Activated T-cell treated with anti-CD3 and anti-CD28 coated beads for 4 hours (primary cell): ENCODE measurements around the gene RNU7-1.

Source experiments
- DNase-seq: peaks from one replicate; pipeline ENCODE4 v3.0.0-alpha.2; 2020

The RNU7-1 gene

DNA sequence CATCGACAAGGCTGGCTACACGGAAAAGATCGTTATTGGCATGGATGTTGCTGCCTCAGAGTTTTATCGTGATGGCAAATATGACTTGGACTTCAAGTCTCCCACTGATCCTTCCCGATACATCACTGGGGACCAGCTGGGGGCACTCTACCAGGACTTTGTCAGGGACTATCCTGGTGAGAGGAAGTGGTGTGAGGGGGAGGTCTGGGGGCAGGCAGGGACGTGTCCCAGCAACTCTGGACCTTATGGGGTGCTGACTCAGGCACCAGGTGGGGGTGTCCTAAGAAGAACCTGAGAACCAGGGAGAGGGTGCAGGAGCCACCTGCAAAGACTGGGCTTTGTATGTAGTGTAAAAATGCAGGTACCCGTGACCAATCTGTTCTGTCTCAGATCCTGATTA is 24.0 kb upstream of the RNU7-1 start:
- no peak for DNase-seq

DNA sequence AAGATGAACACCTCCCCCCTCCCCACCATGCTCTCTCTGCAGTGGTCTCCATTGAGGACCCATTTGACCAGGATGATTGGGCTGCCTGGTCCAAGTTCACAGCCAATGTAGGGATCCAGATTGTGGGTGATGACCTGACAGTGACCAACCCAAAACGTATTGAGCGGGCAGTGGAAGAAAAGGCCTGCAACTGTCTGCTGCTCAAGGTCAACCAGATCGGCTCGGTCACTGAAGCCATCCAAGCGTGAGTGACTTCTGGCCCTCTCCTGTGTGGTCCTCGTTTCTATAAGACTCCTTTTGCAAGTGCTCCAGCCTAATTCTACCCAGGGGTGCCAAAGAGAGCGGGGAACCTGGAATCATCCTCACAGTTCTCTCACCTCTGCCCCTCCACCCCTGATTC is 22.1 kb upstream of the RNU7-1 start:
- DNase-seq = no peak

DNA sequence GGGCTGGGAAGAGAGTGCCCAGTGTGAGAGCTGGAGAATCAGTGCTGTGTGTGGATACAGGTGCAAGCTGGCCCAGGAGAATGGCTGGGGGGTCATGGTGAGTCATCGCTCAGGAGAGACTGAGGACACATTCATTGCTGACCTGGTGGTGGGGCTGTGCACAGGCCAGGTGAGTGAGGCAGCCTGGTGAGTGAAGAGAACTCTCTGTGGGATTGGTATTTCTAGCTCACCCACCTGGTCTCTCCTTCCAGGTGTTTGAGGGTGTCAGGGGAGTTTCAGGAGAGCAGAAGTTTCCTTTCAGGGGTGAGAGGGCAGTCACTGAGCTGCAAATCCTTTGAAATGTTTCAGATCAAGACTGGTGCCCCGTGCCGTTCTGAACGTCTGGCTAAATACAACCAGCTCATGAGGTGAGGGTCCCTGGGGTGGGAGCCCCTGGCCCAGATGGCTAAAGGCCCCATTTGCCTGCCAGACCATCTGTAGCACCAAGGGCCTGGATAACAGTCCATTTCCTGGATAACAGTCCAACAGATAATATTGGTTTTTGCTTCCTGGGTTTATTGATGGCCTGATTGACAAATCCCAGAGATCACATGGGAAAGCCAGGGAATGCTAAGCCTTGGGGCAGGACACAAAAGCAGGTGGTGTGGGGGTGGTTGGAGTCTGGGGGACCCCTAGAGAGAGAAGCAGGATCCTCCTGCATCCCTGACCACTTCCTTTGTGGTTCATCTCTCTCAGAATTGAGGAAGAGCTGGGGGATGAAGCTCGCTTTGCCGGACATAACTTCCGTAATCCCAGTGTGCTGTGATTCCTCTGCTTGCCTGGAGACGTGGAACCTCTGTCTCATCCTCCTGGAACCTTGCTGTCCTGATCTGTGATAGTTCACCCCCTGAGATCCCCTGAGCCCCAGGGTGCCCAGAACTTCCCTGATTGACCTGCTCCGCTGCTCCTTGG is 21.3 kb upstream of the RNU7-1 start:
- DNase-seq = no peak

DNA sequence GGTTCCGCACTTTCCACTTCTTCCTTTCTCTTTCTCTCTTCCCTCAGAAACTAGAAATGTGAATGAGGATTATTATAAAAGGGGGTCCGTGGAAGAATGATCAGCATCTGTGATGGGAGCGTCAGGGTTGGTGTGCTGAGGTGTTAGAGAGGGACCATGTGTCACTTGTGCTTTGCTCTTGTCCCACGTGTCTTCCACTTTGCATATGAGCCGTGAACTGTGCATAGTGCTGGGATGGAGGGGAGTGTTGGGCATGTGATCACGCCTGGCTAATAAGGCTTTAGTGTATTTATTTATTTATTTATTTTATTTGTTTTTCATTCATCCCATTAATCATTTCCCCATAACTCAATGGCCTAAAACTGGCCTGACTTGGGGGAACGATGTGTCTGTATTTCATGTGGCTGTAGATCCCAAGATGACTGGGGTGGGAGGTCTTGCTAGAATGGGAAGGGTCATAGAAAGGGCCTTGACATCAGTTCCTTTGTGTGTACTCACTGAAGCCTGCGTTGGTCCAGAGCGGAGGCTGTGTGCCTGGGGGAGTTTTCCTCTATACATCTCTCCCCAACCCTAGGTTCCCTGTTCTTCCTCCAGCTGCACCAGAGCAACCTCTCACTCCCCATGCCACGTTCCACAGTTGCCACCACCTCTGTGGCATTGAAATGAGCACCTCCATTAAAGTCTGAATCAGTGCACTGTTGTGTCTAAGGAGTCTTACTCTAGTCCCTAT is 20.4 kb upstream of the RNU7-1 start:
- DNase-seq = no peak

DNA sequence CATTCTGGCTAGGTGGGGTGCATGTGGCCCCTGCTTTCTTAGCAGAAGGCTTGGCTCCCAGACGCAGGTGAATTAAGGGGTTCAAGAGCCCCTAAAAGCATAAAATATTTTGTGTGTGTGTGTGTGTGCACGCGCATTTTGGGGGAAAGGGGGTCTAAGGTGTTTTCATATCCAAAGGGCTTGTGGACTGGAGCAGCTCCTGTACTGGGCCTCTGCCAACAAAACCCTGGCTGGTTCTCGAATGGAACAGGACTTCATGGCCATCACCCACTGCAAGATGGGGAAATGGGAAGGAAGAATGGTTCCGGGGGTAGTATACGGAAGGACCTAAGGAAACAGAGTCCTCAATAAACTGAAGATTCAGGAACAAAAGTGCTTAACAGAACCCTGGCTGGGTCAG is 19.8 kb upstream of the RNU7-1 start:
- no peak for DNase-seq

DNA sequence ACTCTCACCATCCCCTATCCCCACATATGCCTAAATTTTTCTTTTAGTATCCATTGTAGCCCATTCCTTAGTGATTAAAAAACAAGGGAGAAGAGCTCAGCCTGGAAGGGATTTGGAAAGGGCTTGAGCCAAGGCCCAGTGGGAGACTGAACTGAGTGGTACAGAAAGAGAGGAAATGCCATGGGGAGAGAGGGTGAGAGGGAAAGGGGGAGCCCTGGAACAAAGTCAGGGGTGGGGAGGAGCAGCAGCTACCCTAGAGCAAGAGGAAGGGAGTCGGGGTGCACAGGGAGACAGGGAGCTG is 18.4 kb upstream of the RNU7-1 start:
- no peak for DNase-seq

DNA sequence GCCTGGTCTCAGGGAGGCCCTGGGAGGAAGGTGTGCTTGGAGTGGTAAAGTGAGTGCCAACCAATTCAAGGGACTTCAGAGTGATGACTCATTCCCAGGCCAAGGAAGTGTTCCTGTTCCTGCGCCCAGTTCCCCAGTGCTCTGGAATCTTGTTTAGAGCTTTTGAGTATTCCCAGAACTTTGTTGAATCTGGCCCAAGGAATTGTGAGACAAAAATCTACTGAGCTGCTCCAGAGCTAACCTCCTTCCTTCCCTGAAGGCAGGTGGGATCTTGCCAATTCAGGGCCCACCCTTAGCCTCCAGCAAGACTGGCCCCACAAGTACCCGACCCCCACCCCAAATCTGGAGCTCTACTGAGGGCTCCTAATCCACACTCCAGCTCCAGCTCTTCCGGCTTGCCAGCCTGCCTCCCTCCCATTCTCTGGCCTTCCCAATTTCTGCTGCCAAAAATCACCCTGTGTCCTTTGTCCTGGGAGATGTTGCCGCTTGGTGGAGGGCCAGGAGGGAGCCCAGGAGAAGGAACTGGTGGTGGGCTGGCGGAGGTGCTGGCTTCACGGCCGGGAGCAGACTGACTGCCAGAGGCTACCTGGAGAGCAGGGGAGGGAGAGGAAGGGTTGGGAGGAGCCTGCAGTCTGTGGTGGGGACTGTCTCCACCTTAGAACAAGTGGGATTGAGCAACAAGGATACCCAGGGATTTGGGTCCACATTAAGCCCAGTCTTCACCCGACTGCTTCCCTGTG is 17.9 kb upstream of the RNU7-1 start:
- DNase-seq = no peak

DNA sequence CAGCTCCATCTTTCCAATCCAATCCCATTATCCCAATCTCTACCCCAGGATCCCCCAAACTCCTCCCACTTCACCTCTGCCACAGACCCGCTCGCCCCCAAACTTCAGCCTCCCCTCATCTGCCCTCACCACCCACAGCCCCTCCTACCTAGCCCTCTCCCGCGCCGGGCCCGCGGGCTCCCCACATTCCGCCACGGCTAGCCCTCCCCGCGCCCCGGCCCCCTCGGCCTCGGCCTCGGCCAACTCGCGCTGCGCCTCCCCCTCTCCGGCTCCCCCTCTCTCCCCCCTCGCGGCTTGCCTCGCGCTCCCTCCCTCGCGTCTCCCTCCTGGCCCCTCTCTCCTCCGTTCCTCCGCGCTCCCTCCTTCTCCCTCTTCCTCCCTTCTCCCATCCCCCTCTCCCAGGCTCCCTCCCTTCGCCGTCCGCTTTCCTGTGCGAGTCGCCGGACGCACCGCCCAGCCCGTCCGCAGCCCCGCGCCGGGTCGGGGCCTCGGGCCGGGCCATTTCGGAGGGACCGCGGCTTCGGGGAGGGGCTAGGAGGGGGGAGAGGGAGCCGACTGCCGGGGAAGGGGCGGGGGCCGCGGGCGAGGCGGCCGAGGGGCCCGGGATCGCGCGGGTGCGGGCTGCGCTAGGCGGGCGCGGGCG is 16.1 kb upstream of the RNU7-1 start, which contains the start of gene ATN1:
Gene ATN1, plus strand, starts transcription at position 581 of the 643 bp plus-strand sequence. CDS start 6,043 bp downstream, outside the sequence.
- no peak for DNase-seq

DNA sequence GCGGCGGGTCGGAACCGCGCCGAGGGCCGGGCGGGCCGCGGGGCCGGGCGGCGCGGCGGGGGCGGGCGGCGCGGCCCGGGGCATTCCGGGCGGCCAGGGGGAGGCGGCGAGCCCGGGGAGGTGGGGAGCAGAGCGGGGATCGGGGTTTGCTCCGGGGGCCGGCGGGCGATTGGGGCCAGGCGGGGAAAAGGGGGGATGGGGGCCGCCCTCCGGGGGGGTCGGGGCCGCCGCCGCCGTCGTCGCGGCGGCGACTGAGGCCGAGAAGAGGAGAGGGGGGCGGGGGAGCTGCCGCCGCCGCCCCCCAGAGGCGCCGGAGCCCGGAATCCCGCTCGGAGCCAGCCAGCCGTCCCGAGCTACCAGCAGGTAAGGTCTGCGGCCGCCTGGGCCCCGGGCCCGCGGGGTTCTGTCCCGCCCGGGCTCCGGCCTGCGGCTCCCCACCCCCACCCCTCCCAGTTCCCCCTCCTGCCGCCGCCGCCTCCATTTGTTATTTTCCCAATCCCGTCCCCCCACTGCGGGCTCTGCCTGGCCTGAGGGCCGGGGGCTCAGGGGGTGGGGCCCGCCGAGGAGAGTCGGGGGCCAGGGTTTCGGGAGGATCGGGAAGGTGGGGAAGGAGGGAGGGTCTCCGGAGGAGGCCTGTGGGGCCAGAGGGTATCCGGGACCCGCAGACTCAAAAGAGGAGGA is 15.5 kb upstream of the RNU7-1 start:
- no peak for DNase-seq

DNA sequence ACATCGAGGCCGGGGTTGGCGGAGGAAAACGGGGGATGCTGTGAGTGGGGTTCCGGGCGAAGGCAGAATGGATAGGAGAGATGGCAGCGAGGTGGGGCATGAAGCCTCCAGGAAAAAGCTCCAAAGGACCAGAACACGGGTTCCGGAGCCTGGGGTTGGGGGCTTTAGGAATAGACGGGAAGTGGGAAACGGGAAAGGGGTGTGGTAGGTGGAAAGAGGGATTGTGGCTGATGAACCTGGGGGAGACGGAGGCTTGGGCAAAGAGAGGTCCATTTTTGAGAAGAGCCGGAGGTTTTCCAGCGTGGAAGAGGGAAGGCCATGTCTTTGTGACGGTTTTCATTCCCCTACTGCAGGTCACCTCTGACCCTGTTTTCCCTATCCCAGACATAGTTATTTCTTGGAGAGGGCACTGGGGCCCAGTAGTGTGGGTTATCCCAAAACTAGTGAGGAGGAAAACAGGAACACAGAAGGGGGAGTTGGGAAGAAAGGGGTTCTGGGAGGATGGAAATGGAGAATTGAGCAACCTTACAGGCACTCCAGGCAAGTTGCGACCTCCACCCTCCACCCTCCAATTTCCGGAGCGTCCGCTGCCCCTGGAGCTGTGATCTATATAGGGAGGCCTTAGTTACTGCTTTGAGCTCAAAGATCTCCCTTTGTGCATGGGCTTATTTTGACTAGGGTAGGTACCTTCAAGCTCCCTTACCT is 14.8 kb upstream of the RNU7-1 start:
- no peak for DNase-seq

DNA sequence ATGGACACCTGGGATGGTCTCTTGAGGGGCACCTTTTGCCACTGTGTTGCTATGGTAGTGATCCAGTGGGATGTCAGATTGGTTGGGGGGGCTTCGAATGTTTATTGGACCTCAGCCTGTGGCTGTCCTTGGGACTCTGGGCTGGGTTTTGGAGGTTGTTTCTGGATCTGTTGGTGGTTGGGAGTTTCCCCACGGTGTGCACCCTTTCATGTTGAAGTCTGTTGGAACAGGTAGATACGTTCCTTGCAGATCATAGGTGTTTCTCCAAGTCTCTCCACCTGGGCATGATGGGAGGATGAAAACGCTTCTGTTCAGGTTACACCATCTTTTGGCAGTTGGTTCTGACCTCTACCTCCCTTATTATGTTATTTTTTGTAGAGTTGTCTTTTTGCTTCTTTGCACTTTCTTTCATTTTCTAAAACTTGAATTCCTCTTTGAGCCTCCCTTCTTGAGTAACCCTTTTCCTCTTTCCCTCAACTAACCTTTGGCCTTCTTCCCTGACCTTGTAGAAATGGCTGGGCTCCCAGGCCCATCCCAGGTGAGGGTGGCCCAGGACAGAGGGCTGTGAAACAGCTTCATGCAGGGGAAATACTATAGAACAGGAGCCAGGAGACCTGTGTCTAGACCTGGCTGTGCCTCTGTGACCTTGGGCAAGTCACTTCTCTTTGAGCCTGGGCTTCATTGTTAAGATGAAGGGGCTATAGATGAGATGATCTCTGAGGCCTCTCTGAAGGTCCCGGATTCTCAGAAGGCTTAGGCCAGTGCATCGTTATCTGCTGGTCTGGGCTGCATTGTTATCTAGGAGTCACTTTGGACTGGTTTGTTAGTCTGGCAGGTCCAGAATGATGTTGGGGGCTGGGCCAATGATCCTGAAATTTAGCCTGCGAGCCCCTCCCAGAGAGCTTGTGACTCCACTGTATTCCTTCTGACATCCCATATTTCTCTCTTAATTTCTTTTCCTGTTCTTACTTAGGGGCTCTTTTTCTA is 13.9 kb upstream of the RNU7-1 start:
- DNase-seq = no peak

DNA sequence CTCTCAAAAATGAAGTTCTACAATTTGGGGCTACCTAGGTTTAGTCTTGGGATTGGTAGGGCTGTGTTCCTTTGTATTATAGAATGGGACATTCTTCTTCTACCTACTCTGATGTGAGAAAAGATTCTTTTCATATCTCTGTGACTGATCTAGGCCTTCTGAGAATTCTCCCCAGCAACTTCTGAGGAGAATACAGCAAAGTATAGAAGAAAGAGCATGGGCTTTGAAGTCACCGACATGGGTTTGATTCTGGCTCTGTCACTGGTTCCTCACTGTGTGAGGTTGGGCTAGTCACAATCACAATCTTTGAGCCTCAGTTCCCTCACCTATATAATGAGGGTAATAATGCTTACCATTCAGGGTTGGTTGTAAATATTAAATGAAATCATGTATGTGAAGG is 10.8 kb upstream of the RNU7-1 start:
- no peak for DNase-seq

DNA sequence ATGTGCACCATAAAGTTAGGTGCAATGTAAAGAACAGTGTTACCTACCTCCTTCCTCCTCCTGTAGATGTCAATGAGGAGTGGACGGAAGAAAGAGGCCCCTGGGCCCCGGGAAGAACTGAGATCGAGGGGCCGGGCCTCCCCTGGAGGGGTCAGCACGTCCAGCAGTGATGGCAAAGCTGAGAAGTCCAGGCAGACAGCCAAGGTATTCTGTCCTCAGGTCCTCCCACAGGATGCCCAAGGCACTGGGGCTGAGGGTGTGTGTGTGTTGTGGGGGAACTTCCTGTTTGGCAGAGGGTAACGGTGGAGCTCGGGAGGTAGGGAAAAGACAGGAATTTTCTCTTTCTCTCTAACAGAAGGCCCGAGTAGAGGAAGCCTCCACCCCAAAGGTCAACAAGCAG is 9.5 kb upstream of the RNU7-1 start:
- DNase-seq = no peak

DNA sequence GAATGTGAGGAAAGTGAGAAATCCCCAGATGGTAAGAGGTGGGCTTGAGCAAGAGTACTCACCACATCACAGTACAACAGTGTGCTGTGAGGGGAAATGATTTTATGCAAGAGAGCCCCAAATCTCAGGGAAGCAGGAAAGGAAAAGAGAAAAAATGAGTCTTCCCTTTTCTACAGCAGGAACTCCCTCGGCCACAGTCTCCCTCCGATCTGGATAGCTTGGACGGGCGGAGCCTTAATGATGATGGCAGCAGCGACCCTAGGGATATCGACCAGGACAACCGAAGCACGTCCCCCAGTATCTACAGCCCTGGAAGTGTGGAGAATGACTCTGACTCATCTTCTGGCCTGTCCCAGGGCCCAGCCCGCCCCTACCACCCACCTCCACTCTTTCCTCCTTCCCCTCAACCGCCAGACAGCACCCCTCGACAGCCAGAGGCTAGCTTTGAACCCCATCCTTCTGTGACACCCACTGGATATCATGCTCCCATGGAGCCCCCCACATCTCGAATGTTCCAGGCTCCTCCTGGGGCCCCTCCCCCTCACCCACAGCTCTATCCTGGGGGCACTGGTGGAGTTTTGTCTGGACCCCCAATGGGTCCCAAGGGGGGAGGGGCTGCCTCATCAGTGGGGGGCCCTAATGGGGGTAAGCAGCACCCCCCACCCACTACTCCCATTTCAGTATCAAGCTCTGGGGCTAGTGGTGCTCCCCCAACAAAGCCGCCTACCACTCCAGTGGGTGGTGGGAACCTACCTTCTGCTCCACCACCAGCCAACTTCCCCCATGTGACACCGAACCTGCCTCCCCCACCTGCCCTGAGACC is 8.0 kb upstream of the RNU7-1 start:
- DNase-seq = no peak

DNA sequence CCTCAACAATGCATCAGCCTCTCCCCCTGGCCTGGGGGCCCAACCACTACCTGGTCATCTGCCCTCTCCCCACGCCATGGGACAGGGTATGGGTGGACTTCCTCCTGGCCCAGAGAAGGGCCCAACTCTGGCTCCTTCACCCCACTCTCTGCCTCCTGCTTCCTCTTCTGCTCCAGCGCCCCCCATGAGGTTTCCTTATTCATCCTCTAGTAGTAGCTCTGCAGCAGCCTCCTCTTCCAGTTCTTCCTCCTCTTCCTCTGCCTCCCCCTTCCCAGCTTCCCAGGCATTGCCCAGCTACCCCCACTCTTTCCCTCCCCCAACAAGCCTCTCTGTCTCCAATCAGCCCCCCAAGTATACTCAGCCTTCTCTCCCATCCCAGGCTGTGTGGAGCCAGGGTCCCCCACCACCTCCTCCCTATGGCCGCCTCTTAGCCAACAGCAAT is 7.4 kb upstream of the RNU7-1 start:
- no peak for DNase-seq

DNA sequence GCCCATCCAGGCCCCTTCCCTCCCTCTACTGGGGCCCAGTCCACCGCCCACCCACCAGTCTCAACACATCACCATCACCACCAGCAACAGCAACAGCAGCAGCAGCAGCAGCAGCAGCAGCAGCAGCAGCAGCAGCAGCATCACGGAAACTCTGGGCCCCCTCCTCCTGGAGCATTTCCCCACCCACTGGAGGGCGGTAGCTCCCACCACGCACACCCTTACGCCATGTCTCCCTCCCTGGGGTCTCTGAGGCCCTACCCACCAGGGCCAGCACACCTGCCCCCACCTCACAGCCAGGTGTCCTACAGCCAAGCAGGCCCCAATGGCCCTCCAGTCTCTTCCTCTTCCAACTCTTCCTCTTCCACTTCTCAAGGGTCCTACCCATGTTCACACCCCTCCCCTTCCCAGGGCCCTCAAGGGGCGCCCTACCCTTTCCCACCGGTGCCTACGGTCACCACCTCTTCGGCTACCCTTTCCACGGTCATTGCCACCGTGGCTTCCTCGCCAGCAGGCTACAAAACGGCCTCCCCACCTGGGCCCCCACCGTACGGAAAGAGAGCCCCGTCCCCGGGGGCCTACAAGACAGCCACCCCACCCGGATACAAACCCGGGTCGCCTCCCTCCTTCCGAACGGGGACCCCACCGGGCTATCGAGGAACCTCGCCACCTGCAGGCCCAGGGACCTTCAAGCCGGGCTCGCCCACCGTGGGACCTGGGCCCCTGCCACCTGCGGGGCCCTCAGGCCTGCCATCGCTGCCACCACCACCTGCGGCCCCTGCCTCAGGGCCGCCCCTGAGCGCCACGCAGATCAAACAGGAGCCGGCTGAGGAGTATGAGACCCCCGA is 6.8 kb upstream of the RNU7-1 start:
- DNase-seq = peak; percentile 54

DNA sequence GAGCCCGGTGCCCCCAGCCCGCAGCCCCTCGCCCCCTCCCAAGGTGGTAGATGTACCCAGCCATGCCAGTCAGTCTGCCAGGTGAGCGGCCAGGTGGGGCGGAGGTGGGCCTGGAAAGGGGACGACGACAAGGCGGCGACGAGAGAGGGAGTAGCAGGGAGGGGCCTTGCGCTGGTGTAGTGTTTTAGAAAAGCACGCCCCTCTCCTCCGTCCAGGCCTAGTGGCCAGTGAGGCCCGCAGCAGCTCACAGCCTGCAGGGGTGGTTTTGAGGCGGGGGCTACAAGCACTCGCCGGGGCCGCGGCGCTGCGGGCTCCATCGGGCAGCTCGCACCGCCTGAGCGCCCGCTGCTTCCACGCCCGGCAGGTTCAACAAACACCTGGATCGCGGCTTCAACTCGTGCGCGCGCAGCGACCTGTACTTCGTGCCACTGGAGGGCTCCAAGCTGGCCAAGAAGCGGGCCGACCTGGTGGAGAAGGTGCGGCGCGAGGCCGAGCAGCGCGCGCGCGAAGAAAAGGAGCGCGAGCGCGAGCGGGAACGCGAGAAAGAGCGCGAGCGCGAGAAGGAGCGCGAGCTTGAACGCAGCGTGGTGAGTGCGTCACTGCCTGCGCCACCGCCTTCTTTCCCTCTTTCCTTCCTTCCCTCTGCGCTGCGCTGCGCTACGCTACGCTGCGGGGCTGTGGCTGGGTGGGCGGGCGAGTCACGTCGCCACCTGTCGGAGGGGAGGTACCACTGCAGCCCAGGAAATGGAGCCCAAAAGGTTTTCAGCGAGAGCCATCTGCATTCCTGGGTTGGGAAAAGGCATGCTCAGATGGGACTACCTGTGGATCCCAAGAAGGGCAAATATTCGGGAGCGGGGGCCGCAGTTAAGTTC is 5.9 kb upstream of the RNU7-1 start:
- DNase-seq = peak; percentile 86
